ENCODE data around the gene ZBTB40.

Gene ZBTB40

DNA sequence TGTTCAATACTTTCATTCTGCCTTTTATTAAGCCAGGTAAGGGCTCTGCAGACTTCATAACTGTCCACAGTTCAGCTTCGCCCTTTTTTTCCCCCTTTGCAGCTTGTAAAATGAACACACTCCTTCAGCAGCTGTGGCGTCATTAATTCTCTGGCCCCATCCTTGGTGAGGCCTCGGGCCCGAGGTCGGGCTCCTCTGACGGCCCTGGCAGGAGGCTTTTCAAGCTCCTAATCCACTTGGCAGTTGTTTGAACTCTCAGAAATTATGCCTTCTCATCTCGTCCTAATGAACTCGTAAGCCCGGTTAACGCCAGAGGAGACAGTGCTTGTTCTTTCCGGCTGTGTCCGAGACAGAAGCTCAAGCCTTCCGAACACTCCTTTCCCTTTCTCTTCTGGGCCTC, 93.5 kb downstream of the ZBTB40 start:
- Histone ChIP-seq H4K20me1 (ENCODE audit: insufficient read depth, low read length) (no peaks in the 10 kb centered on the region), H3K27ac (ENCODE audit: low read depth, low read length, poor library complexity, severe bottlenecking) (no peak overlapping the region), H3K9ac (ENCODE audit: low read length) (no peak overlapping the region), H3K9me2 (ENCODE audit: low read depth, low read length) (no peaks in the 10 kb centered on the region), H3K79me2 (ENCODE audit: insufficient read depth, low read length) (no peaks in the 10 kb centered on the region), H2AFZ (ENCODE audit: low read length) (no peak overlapping the region), H3K4me3 (ENCODE audit: low read depth, low read length, poor library complexity, severe bottlenecking) (no peak overlapping the region), H3K4me2 (ENCODE audit: low read length) (no peak overlapping the region), H3K9me3 (ENCODE audit: low read length) (no peaks in the 10 kb centered on the region), H3K36me3 (ENCODE audit: insufficient read depth, low read length) (no peaks in the 10 kb centered on the region), H3K27me3 (ENCODE audit: insufficient read depth, low read length) (no peaks in the 10 kb centered on the region), H3F3A (ENCODE audit: insufficient read depth, low read length) (no peaks in the 10 kb centered on the region), H3K4me1 (ENCODE audit: insufficient read depth, low read length, severe bottlenecking) (no peaks in the 10 kb centered on the region)
- TF ChIP-seq EZH2 (IDR thresholded peaks at IDR 0.05; ENCODE audit: borderline replicate concordance, low read length), result no peak
- TF ChIP-seq, protein P1, sequence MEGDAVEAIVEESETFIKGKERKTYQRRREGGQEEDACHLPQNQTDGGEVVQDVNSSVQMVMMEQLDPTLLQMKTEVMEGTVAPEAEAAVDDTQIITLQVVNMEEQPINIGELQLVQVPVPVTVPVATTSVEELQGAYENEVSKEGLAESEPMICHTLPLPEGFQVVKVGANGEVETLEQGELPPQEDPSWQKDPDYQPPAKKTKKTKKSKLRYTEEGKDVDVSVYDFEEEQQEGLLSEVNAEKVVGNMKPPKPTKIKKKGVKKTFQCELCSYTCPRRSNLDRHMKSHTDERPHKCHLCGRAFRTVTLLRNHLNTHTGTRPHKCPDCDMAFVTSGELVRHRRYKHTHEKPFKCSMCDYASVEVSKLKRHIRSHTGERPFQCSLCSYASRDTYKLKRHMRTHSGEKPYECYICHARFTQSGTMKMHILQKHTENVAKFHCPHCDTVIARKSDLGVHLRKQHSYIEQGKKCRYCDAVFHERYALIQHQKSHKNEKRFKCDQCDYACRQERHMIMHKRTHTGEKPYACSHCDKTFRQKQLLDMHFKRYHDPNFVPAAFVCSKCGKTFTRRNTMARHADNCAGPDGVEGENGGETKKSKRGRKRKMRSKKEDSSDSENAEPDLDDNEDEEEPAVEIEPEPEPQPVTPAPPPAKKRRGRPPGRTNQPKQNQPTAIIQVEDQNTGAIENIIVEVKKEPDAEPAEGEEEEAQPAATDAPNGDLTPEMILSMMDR (IDR thresholded peaks at IDR 0.05; ENCODE audit: low read length), result no peak

DNA sequence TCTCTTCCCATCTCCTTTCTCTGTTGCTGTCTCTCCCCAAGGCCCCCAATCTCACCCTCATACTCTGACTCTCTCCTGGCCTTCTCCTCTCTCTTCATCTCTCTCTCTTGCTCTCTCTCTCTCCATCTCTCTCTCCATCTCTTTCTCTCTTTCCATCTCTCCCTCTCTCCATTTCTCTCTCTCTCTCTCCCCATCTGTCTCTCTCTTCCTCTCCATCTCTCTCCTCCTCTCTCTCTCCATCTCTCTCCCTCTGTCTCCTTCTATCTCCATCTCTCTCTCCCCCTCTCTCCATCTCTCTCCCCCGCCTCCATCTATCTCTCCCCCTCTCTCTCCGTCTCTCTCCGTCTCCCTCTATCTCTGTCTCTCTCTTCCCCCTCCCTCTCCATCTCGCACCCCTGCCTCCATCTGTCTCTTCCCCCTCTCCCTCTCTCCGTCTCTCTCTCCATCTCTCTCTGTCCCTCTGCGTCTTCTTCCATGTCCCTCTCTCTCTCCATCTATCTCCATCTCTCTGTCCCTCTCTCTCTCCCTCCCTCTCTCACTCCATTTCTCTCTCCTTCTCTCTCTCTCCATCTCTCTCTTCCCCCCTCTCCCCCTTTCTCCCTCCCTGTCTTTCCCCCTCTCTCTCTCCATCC, 95.7 kb downstream of the ZBTB40 start:
- no peaks in the 10 kb centered on the region for H3K9me3 ChIP-seq (ENCODE audit: low read length)
- no peaks in the 10 kb centered on the region for H4K20me1 ChIP-seq (ENCODE audit: insufficient read depth, low read length)
- H3K9ac ChIP-seq (ENCODE audit: low read length), result no peak overlapping the region
- TF ChIP-seq EZH2 (IDR thresholded peaks at IDR 0.05; ENCODE audit: borderline replicate concordance, low read length), result no peak
- TF ChIP-seq, protein P1 (IDR thresholded peaks at IDR 0.05; ENCODE audit: low read length), result no peak
- H2AFZ ChIP-seq (ENCODE audit: low read length), result no peak overlapping the region
- H3K27me3 ChIP-seq (ENCODE audit: insufficient read depth, low read length), result no peaks in the 10 kb centered on the region
- H3K4me2 ChIP-seq (ENCODE audit: low read length), result no peak overlapping the region
- no peaks in the 10 kb centered on the region for H3K9me2 ChIP-seq (ENCODE audit: low read depth, low read length)
- H3K4me1 ChIP-seq (ENCODE audit: insufficient read depth, low read length, severe bottlenecking), result no peaks in the 10 kb centered on the region
- H3K36me3 ChIP-seq (ENCODE audit: insufficient read depth, low read length), result no peaks in the 10 kb centered on the region
- H3K4me3 ChIP-seq (ENCODE audit: low read depth, low read length, poor library complexity, severe bottlenecking), result no peak overlapping the region
- no peaks in the 10 kb centered on the region for H3F3A ChIP-seq (ENCODE audit: insufficient read depth, low read length)
- H3K79me2 ChIP-seq (ENCODE audit: insufficient read depth, low read length), result no peaks in the 10 kb centered on the region
- no peak overlapping the region for H3K27ac ChIP-seq (ENCODE audit: low read depth, low read length, poor library complexity, severe bottlenecking)

DNA sequence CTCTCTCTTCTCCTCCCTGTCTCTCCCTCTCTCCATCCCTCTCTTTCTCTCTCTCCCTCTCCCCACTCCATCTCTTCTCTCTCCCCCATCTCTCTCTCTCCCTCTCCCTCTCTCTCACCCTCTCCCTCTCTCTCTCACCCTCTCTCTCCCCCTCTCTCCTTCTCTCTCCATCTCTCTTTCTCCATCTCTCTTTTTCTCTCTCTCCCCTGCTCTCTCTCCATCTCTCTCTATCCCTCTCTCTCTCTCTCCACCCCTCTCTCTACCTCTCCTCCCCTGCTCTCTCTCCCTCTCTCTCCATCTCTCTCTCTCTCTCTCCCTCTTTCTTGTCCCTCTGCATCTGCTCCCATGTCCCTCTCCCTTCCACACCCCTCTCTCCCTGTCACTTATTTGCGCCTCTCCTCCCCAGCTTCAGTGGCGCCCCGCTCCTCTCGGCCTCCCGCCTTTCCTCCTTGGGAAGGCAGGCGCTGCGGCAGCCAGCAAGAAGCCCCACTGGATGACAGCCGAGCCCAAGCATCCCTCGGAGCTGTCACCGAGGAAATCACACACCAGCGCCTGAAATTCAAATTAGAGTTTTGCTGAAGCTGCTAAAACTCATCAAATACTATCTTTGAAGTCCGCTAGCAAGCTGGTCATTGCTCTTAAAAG, 96.3 kb downstream of the ZBTB40 start:
- H3K9me2 ChIP-seq (ENCODE audit: low read depth, low read length), result no peaks in the 10 kb centered on the region
- H3K9me3 ChIP-seq (ENCODE audit: low read length), result no peaks in the 10 kb centered on the region
- no peak overlapping the region for H3K4me2 ChIP-seq (ENCODE audit: low read length)
- no peak overlapping the region for H3K27ac ChIP-seq (ENCODE audit: low read depth, low read length, poor library complexity, severe bottlenecking)
- H3F3A ChIP-seq (ENCODE audit: insufficient read depth, low read length), result no peaks in the 10 kb centered on the region
- H4K20me1 ChIP-seq (ENCODE audit: insufficient read depth, low read length), result no peaks in the 10 kb centered on the region
- no peak overlapping the region for H3K9ac ChIP-seq (ENCODE audit: low read length)
- H3K4me1 ChIP-seq (ENCODE audit: insufficient read depth, low read length, severe bottlenecking), result no peaks in the 10 kb centered on the region
- H3K36me3 ChIP-seq (ENCODE audit: insufficient read depth, low read length), result no peaks in the 10 kb centered on the region
- H2AFZ ChIP-seq (ENCODE audit: low read length), result no peak overlapping the region
- no peaks in the 10 kb centered on the region for H3K79me2 ChIP-seq (ENCODE audit: insufficient read depth, low read length)
- no peak overlapping the region for H3K4me3 ChIP-seq (ENCODE audit: low read depth, low read length, poor library complexity, severe bottlenecking)
- H3K27me3 ChIP-seq (ENCODE audit: insufficient read depth, low read length), result no peaks in the 10 kb centered on the region
- no peak for TF ChIP-seq EZH2 (IDR thresholded peaks at IDR 0.05; ENCODE audit: borderline replicate concordance, low read length)

DNA sequence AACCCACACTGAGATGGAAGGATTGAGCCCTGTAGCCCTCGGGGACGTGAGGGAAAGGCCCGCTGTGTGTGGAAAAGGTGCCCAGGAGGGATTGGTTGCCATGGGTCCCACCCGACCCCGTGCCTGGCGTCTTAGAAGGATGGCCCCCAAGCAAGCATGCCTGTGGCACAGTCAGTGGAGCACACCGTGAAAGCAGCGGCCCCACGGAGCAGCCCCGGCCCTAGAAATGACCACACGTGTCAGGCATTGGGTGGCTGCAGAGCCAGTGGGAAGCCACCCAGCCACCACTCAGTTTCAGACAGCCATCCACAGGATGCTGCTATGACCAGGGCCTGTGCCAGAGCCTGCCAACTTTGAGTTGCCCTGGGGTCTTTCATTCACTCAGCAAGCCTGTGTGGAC, 98.4 kb downstream of the ZBTB40 start:
- no peaks in the 10 kb centered on the region for H4K20me1 ChIP-seq (ENCODE audit: insufficient read depth, low read length)
- TF ChIP-seq, protein P1 (IDR thresholded peaks at IDR 0.05; ENCODE audit: low read length), result no peak
- no peak for TF ChIP-seq EZH2 (IDR thresholded peaks at IDR 0.05; ENCODE audit: borderline replicate concordance, low read length)
- H3K9me2 ChIP-seq (ENCODE audit: low read depth, low read length), result no peaks in the 10 kb centered on the region
- no peak overlapping the region for H3K27ac ChIP-seq (ENCODE audit: low read depth, low read length, poor library complexity, severe bottlenecking)
- H3K4me2 ChIP-seq (ENCODE audit: low read length), result no peak overlapping the region
- H3K36me3 ChIP-seq (ENCODE audit: insufficient read depth, low read length), result no peaks in the 10 kb centered on the region
- H3K27me3 ChIP-seq (ENCODE audit: insufficient read depth, low read length), result no peaks in the 10 kb centered on the region
- no peak overlapping the region for H3K9ac ChIP-seq (ENCODE audit: low read length)
- no peaks in the 10 kb centered on the region for H3K9me3 ChIP-seq (ENCODE audit: low read length)
- H3K4me3 ChIP-seq (ENCODE audit: low read depth, low read length, poor library complexity, severe bottlenecking), result no peak overlapping the region
- no peaks in the 10 kb centered on the region for H3F3A ChIP-seq (ENCODE audit: insufficient read depth, low read length)
- no peak overlapping the region for H2AFZ ChIP-seq (ENCODE audit: low read length)
- H3K79me2 ChIP-seq (ENCODE audit: insufficient read depth, low read length), result no peaks in the 10 kb centered on the region
- no peaks in the 10 kb centered on the region for H3K4me1 ChIP-seq (ENCODE audit: insufficient read depth, low read length, severe bottlenecking)

Measured in OCI-LY1 (cell line).